UCSD-AML1 (cell line): ENCODE measurements around the gene MAST4.

Experiments used
- DNase-seq: peaks from one replicate; lab custom pipeline; 2025; ENCODE audit not compliant: unreplicated experiment; lab: John Stamatoyannopoulos, UW

MAST4 gene

GRCh38 chr5:66867618-66868322 lies 271.6 kb downstream of the MAST4 start:
- DNase-seq, result no peak

- no peak for DNase-seq
Observed at GRCh38 chr5:66869347-66869746, 273.2 kb downstream of the MAST4 start.

GRCh38 chr5:66870708-66871107 lies 274.5 kb downstream of the MAST4 start:
- DNase-seq, result no peak

GRCh38 chr5:66871651-66872050 lies 275.5 kb downstream of the MAST4 start:
- DNase-seq, result no peak

- DNase-seq, result no peak
Observed at GRCh38 chr5:66872736-66873331, 276.6 kb downstream of the MAST4 start.

- DNase-seq, result no peak
Observed at GRCh38 chr5:66874004-66874403, 277.8 kb downstream of the MAST4 start.

- no peak for DNase-seq
Observed at GRCh38 chr5:66875315-66875714, 279.1 kb downstream of the MAST4 start.

- DNase-seq, result no peak
Observed at GRCh38 chr5:66876266-66876807, 280.1 kb downstream of the MAST4 start.

- DNase-seq, result no peak
Observed at GRCh38 chr5:66877843-66878242, 281.6 kb downstream of the MAST4 start.

GRCh38 chr5:66880401-66880800 lies 284.2 kb downstream of the MAST4 start:
- DNase-seq, result no peak

GRCh38 chr5:66881480-66882161 lies 285.4 kb downstream of the MAST4 start:
- DNase-seq, result no peak

GRCh38 chr5:66882606-66883227 lies 286.5 kb downstream of the MAST4 start:
- no peak for DNase-seq

GRCh38 chr5:66884564-66885243 lies 288.5 kb downstream of the MAST4 start:
- DNase-seq, result no peak

GRCh38 chr5:66886941-66887340 lies 290.7 kb downstream of the MAST4 start:
- DNase-seq, result no peak

- no peak for DNase-seq
Observed at GRCh38 chr5:66888613-66889012, 292.4 kb downstream of the MAST4 start.

- no peak for DNase-seq
Observed at GRCh38 chr5:66889056-66889455, 292.9 kb downstream of the MAST4 start.

- no peak for DNase-seq
Observed at GRCh38 chr5:66889524-66889923, 293.3 kb downstream of the MAST4 start.

GRCh38 chr5:66891184-66891925 lies 295.2 kb downstream of the MAST4 start:
- DNase-seq, result no peak

GRCh38 chr5:66892716-66893115 lies 296.5 kb downstream of the MAST4 start:
- DNase-seq, result no peak

- no peak for DNase-seq
Observed at GRCh38 chr5:66894480-66895240, 298.5 kb downstream of the MAST4 start.
